NCI-H748 (cell line): ENCODE data around the gene IFNA4.
A peak's percentile ranks its signal among the peaks of the same experiment; 100 is the strongest.
"Not testable (repeated sequence)": the region's sequence is repeated elsewhere in the genome, so short reads cannot be mapped to it uniquely, and the experiment has no call there.

Source experiments
- DNase-seq: peaks from one replicate; lab custom pipeline; 2025; ENCODE audit not compliant: unreplicated experiment; lab: John Stamatoyannopoulos, UW

Gene IFNA4

DNA sequence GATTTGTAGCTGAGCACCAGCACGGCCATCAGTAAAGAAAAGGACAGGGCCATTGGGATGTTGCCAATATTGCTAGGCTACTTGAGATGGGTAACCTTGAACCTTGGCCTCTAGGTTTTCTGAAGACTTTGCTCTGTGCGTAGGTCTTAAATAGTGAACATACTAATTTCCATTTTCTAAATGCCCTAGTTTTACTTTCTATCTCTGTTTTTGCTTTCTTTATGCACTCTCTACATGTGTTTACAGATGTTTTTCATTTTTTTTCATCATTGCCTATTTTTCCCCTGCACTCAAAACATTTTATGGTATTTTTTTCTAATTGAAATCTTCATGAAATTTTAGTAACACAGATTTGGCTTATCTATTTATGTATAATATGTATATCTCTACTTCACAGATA is 20.8 kb downstream of the IFNA4 start, which contains the start of gene IFNA21:
IFNA21 (minus strand) TSS at position 101 of the 400 bp plus-strand sequence; CDS start at position 53, 48 bp downstream.
- DNase-seq = not testable (repeated sequence)

DNA sequence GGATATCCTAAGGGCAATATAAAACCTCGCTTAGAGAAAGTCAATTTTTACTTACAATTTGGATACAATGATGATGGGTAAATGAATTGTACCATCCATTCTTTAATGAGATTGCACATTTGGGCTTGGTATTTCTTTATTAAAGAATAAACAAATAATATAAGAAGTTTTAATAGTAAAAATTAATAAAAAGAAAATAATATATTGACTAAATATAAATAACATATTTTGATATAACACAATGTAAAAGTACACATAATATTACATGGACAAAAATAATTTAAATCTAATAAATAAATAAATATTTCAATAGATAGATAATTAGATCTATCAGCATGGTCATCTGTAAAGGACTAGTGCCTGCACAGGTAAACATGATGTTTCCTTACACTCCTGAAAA is 21.9 kb downstream of the IFNA4 start:
- DNase-seq = no peak

DNA sequence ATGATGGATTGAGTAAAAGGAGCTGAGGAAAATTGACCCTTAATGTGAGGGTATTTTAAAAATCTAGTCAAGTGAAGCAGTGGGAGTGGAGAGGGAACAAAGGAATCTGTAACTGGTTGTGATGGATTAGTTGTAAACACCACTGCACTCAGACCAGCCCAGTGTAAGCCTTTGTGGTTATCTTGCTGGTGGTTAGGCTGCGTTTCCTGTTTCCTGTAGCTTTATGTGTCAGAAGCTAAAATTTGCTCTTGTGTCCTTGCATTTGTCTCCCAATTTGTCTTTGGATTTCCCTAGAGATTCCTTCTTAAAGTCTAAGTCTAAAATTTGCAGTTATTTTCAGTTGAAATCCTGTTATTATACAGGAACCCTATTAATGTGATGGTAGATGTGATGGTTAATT is 27.2 kb downstream of the IFNA4 start:
- no peak for DNase-seq

DNA sequence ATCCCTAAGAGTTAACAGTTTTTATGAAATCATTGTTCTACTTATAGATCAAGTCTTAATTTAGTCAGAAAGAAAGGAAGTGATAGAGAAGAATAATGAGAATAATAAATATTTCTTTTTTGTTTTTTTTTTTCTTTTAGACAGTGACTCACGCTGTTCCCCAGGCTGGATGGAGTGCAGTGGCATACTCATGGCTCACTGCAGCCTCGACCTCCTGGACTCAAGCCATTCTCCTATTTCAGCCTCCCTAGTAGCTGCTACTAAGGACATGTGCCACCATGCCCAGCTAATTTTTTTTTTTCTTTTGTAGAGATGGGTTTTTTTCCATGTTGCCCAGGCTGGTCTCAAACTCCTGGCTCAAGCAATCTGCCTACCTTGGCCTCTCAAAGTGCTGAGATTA is 31.9 kb downstream of the IFNA4 start:
- no peak for DNase-seq

DNA sequence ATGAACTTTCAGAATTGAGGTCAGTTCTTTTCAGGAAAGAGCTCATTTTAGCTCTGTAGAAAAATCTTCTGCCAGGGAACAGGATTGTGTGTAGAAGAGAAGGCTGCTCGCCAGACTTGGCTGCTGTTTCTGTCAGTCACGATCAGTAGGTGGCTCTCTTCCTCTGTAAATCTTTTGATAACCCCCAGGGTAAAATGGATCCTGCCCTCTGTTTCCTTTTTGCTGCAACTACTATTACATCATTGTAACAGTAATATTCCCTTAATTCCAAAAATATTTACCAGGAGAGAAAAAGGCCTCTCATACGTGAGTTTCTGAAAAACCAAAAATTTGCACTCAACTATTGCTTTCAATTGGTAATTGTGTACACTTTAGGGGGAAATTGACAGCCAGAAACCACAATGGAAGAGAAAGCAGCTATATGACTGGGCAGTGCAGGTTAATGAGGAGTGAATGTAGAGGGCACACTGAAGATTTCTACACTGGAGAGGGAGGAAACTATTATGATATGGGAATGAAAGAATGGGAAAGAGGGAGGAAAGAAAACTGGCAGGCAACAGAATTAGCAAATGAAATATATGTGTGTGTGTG is 33.3 kb downstream of the IFNA4 start:
- peak; percentile 27 for DNase-seq

DNA sequence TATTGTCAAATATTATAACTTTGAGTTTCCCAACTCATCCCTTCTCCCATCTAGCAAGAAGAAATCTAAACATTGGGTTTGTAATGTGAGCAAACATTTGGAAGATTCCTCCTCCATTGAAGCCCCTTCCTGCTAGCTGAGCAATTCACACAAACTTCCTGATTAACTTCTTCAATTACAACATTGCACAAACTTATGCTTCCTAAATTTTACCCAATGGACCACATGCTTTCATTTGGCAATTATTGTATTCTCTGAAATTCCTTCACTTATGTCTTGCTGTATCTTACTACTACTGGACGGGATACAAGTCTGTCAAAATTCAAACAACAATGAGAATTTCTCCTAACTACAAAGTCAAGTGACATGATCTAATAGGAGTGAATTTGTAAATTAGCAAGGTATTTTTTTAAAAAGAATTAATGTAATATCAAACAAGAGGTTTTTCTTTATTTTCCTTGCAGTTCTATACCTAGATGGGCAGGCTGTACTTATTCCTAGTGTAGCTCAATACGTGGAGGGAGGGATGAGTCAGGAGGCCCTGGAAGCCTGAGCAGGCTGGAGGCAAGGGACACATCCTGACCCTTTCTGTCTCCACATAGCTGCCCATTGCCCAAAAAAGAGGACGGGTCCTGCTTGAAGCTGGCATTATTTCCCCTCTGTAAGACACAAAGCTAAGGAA is 33.9 kb downstream of the IFNA4 start:
- no peak for DNase-seq

DNA sequence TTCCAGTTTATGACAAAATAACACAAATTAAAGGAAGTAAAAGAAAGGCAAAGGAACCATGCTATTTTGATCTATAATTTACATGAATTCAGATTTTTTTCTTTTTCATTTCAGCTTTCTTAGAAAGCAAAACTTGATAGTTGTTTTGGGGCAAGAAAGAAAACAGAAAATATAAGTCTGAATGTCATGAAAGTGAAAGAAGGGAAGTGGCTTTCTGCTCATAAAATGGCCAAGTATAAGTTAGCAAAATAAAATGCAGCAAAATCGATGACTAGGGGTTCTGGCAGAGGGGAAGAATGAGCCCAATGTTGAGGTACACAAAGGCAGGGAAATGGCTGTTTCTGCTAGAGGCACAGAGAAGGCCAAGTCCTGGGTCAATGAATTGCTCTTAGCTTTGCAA is 42.8 kb downstream of the IFNA4 start:
- no peak for DNase-seq

DNA sequence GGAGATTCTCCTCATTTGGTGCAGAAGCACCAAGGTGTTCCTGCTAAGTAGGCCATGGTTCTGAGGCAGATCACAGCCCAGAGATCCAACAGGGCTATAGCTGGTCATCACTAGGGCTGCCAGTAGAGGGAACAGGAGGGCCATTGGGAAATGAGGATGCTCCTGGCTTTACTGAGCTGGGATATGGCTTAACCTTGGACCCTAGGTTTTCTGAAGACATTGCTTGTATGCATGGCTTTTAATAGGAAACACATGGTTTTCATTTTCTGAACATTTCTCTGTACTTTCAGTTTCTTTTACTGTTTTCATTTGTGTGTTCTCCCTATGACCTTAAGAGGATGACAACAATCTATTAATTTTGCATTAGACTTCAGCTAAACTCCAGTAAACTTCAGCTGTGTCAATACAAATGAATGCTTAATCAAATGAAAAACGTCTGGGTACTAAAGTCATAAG is 45.9 kb downstream of the IFNA4 start, which contains the start of gene IFNW1:
IFNW1 (minus strand) TSS at position 406 of the 456 bp plus-strand sequence; CDS start at position 144, 262 bp downstream.
- DNase-seq = no peak

DNA sequence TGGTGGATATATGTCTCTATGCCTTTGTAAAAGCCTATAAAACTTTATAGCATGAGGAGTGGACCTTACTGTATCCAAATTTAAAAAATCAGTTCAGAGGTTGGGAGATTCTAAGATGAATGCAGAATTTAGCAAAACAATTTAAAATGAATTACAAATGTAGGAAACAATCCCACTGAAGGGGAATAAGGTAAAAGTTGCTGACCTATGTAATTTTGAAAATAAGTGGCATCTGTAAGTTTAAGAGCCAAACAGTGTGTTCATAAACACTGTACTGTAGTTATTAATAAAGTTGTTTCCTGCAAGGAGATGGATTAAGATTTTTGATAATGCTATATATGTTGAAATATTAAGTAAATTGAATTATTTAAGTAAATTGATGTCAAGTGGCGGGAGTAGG is 50.4 kb downstream of the IFNA4 start:
- DNase-seq = no peak
